ENCODE data around the gene CACNA1D. TPM values are rescaled to one million over a fixed set of nuclear protein-coding genes. Genes with fewer than 3 reads are reported as not detected.

The CACNA1D gene
- total and polyA plus RNA-seq, 2 experiments from 2014 or later: 5.2 to 27.8 TPM

- Histone ChIP-seq H3K9me2 (replicated peaks; ENCODE audit: insufficient read depth) (no peaks in the 10 kb centered on the region), H2AFZ (no peak overlapping the region), H4K20me1 (ENCODE audit: insufficient read depth, poor library complexity, severe bottlenecking) (no peaks in the 10 kb centered on the region), H3K36me3 (replicated peaks; ENCODE audit: insufficient read depth, low read depth) (no peaks in the 10 kb centered on the region), H3K4me3 (no peak overlapping the region), H3K27ac (no peak overlapping the region), H3K27me3 (no peaks in the 10 kb centered on the region), H3K4me1 (ENCODE audit: insufficient read depth) (peaks cover 2% of the 10 kb centered on the region), H3K9me3 (ENCODE audit: low read depth) (no peaks in the 10 kb centered on the region), H3K79me2 (no peaks in the 10 kb centered on the region), H3K4me2 (no peak overlapping the region)
- DNase-seq (ENCODE audit: low spot score): no peak
- TF ChIP-seq EZH2phosphoT487 (IDR thresholded peaks at IDR 0.05; ENCODE audit: low read depth, severe bottlenecking, unreplicated experiment) (no peak), EZH2 (IDR thresholded peaks at IDR 0.05; ENCODE audit: borderline replicate concordance) (no peak), CTCF (IDR thresholded peaks at IDR 0.05; ENCODE audit: poor library complexity) (no peak)
- 88% methylated on average over 6 of the region's 6 CpGs for WGBS (ENCODE audit: low lambda C conversion rate, missing lambda C conversion rate)
These were observed 193.7 kb downstream of the CACNA1D start for GRCh38 chr3:53688066-53688465.

- WGBS (ENCODE audit: low lambda C conversion rate, missing lambda C conversion rate): 69% methylated on average over 5 of the region's 5 CpGs
- no peaks in the 10 kb centered on the region for H3K79me2 ChIP-seq
- H3K4me1 ChIP-seq (ENCODE audit: insufficient read depth): no peaks in the 10 kb centered on the region
- DNase-seq (ENCODE audit: low spot score): no peak
- no peaks in the 10 kb centered on the region for H3K9me2 ChIP-seq (replicated peaks; ENCODE audit: insufficient read depth)
- H3K4me2 ChIP-seq: no peak overlapping the region
- no peaks in the 10 kb centered on the region for H3K36me3 ChIP-seq (replicated peaks; ENCODE audit: insufficient read depth, low read depth)
- no peaks in the 10 kb centered on the region for H3K27me3 ChIP-seq
- TF ChIP-seq CTCF (IDR thresholded peaks at IDR 0.05; ENCODE audit: poor library complexity) (no peak), EZH2 (IDR thresholded peaks at IDR 0.05; ENCODE audit: borderline replicate concordance) (no peak)
- no peak overlapping the region for H3K27ac ChIP-seq
- no peaks in the 10 kb centered on the region for H3K9me3 ChIP-seq (ENCODE audit: low read depth)
- no peaks in the 10 kb centered on the region for H4K20me1 ChIP-seq (ENCODE audit: insufficient read depth, poor library complexity, severe bottlenecking)
- no peak overlapping the region for H3K4me3 ChIP-seq
- no peak overlapping the region for H2AFZ ChIP-seq
These were observed 194.6 kb downstream of the CACNA1D start for GRCh38 chr3:53688989-53689388.

GRCh38 chr3:53689681-53690080, 195.3 kb downstream of the CACNA1D start:
- Histone ChIP-seq H3K9me2 (replicated peaks; ENCODE audit: insufficient read depth) (no peaks in the 10 kb centered on the region), H4K20me1 (ENCODE audit: insufficient read depth, poor library complexity, severe bottlenecking) (no peaks in the 10 kb centered on the region), H3K27me3 (no peaks in the 10 kb centered on the region), H3K9me3 (ENCODE audit: low read depth) (no peaks in the 10 kb centered on the region), H3K79me2 (no peaks in the 10 kb centered on the region), H3K36me3 (replicated peaks; ENCODE audit: insufficient read depth, low read depth) (no peaks in the 10 kb centered on the region), H3K4me1 (ENCODE audit: insufficient read depth) (no peaks in the 10 kb centered on the region), H2AFZ (no peak overlapping the region), H3K4me2 (no peak overlapping the region), H3K27ac (no peak overlapping the region), H3K4me3 (no peak overlapping the region)
- no peak for DNase-seq (ENCODE audit: low spot score)
- TF ChIP-seq CTCF (IDR thresholded peaks at IDR 0.05; ENCODE audit: poor library complexity) (no peak), EZH2 (IDR thresholded peaks at IDR 0.05; ENCODE audit: borderline replicate concordance) (no peak), EZH2phosphoT487 (IDR thresholded peaks at IDR 0.05; ENCODE audit: low read depth, severe bottlenecking, unreplicated experiment) (no peak)
- 63% methylated on average over 2 of the region's 2 CpGs for WGBS (ENCODE audit: low lambda C conversion rate, missing lambda C conversion rate)

- no peaks in the 10 kb centered on the region for H3K9me2 ChIP-seq (replicated peaks; ENCODE audit: insufficient read depth)
- WGBS (ENCODE audit: low lambda C conversion rate, missing lambda C conversion rate): 85% methylated on average over 7 of the region's 7 CpGs
- H3K4me3 ChIP-seq: no peak overlapping the region
- H3K4me1 ChIP-seq (ENCODE audit: insufficient read depth): no peaks in the 10 kb centered on the region
- no peak for DNase-seq (ENCODE audit: low spot score)
- TF ChIP-seq CTCF (IDR thresholded peaks at IDR 0.05; ENCODE audit: poor library complexity) (no peak), EZH2phosphoT487 (IDR thresholded peaks at IDR 0.05; ENCODE audit: low read depth, severe bottlenecking, unreplicated experiment) (no peak), EZH2 (IDR thresholded peaks at IDR 0.05; ENCODE audit: borderline replicate concordance) (no peak)
- H3K9me3 ChIP-seq (ENCODE audit: low read depth): no peaks in the 10 kb centered on the region
- H4K20me1 ChIP-seq (ENCODE audit: insufficient read depth, poor library complexity, severe bottlenecking): no peaks in the 10 kb centered on the region
- no peak overlapping the region for H3K27ac ChIP-seq
- no peak overlapping the region for H3K4me2 ChIP-seq
- no peaks in the 10 kb centered on the region for H3K79me2 ChIP-seq
- H2AFZ ChIP-seq: no peak overlapping the region
- no peaks in the 10 kb centered on the region for H3K36me3 ChIP-seq (replicated peaks; ENCODE audit: insufficient read depth, low read depth)
- no peaks in the 10 kb centered on the region for H3K27me3 ChIP-seq
These were observed 196.1 kb downstream of the CACNA1D start for GRCh38 chr3:53690521-53690920.
